DND-41 (cell line): Measurements from ENCODE around the gene COX5A.

Experiments used
- ATAC-seq: fragments of 200-7000 bp; cut with Tn5 transposase; 3 replicates; pipeline ENCODE4 v1.9.1; 2021; ENCODE audit warnings: low read depth; ENCODE audit not compliant: insufficient read depth
- DNase-seq: peaks from one replicate; pipeline ENCODE4 v3.0.0-alpha.2; 2020
- H2AFZ ChIP-seq: 2 replicates; pipeline ENCODE4 v1.6.0; 2012; ENCODE audit warnings: low read depth, low read length
- H3K27ac ChIP-seq: 2 replicates; pipeline ENCODE4 v1.5.1; 2012; ENCODE audit warnings: low read length, inconsistent platforms
- H3K27me3 ChIP-seq: fragments of 200-600 bp; sonication (generic); 2 replicates; pipeline ENCODE4 v1.6.0; 2012; ENCODE audit warnings: low read length, mild to moderate bottlenecking, inconsistent platforms; ENCODE audit not compliant: insufficient read depth, poor library complexity
- H3K36me3 ChIP-seq: 2 replicates; pipeline ENCODE4 v1.5.1; 2012; ENCODE audit warnings: low read length, inconsistent platforms; ENCODE audit not compliant: insufficient read depth
- H3K4me1 ChIP-seq: 2 replicates; pipeline ENCODE4 v1.5.1; 2012; ENCODE audit warnings: mild to moderate bottlenecking, low read length; ENCODE audit not compliant: insufficient read depth
- H3K4me2 ChIP-seq: 2 replicates; pipeline ENCODE4 v1.6.0; 2012; ENCODE audit warnings: mild to moderate bottlenecking, moderate library complexity, low read length, inconsistent platforms; ENCODE audit not compliant: insufficient read depth
- H3K4me3 ChIP-seq, 2 experiments: fragments of 200-600 bp in 1 of 2; shearing (Covaris generic) in 1 of 2; 2 replicates each; pipeline ENCODE4 v1.5.1; 2012 to 2016; ENCODE audit warnings: inconsistent platforms in 2 of 2, low read length in 2 of 2, mild to moderate bottlenecking in 2 of 2, low read depth in 1 of 2, moderate library complexity in 1 of 2
- H3K79me2 ChIP-seq: 2 replicates; pipeline ENCODE4 v1.6.0; 2012; ENCODE audit warnings: low read length, inconsistent platforms; ENCODE audit not compliant: insufficient read depth
- H3K9ac ChIP-seq: 2 replicates; pipeline ENCODE4 v1.6.0; 2012; ENCODE audit warnings: low read depth, mild to moderate bottlenecking, inconsistent platforms, low read length, moderate library complexity
- H3K9me3 ChIP-seq: 2 replicates; pipeline ENCODE4 v1.5.1; 2012; ENCODE audit warnings: low read length, moderate library complexity, mild to moderate bottlenecking, inconsistent platforms; ENCODE audit not compliant: insufficient read depth, severe bottlenecking
- H4K20me1 ChIP-seq: 2 replicates; pipeline ENCODE4 v1.6.0; 2012; ENCODE audit warnings: low read length; ENCODE audit not compliant: insufficient read depth
- EZH2 ChIP-seq: IDR thresholded peaks from 3 replicates; pipeline ENCODE4 v1.6.1; 2012; ENCODE audit warnings: borderline replicate concordance, low read depth, mild to moderate bottlenecking, moderate library complexity, low read length, inconsistent platforms; ENCODE audit not compliant: severe bottlenecking
- TF ChIP-seq, protein P1 (sequence below): IDR thresholded peaks from 2 replicates; pipeline ENCODE4 v1.5.1; 2012; ENCODE audit warnings: borderline replicate concordance, low read length, moderate library complexity, mild to moderate bottlenecking; ENCODE audit not compliant: poor library complexity, severe bottlenecking; ENCODE audit errors: extremely low read depth

The COX5A gene

DNA sequence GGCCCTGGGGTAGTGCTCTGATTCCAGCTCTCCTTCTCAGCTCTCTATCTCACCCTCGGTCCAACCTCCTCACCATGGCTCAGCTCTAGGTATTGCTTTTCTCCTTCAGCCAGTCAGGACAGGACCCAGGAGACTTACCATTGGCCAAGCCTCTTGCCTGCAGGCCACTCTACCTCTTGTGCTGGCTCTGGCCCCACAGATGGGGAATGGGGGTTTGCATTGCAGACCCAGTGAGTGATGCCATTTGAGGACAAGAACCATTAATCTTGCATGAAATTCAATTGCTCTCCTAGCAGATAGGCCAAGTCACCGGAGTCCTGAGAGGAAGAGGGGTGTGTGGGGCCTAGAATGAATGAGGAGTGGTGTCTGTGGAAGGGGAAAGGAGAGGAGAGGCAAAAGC lies 24.8 kb upstream of the COX5A start:
- TF ChIP-seq, protein P1, sequence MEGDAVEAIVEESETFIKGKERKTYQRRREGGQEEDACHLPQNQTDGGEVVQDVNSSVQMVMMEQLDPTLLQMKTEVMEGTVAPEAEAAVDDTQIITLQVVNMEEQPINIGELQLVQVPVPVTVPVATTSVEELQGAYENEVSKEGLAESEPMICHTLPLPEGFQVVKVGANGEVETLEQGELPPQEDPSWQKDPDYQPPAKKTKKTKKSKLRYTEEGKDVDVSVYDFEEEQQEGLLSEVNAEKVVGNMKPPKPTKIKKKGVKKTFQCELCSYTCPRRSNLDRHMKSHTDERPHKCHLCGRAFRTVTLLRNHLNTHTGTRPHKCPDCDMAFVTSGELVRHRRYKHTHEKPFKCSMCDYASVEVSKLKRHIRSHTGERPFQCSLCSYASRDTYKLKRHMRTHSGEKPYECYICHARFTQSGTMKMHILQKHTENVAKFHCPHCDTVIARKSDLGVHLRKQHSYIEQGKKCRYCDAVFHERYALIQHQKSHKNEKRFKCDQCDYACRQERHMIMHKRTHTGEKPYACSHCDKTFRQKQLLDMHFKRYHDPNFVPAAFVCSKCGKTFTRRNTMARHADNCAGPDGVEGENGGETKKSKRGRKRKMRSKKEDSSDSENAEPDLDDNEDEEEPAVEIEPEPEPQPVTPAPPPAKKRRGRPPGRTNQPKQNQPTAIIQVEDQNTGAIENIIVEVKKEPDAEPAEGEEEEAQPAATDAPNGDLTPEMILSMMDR = no peak
- no peak for TF ChIP-seq EZH2
- no peak for ATAC-seq
- H3K9me3 ChIP-seq = no peaks in the 10 kb centered on the region
- DNase-seq = no peak
- no peaks in the 10 kb centered on the region for H3K4me1 ChIP-seq
- no peak overlapping the region for H2AFZ ChIP-seq
- H3K79me2 ChIP-seq = no peaks in the 10 kb centered on the region
- H3K4me2 ChIP-seq = no peak overlapping the region
- H3K27ac ChIP-seq = no peak overlapping the region
- no peaks in the 10 kb centered on the region for H3K36me3 ChIP-seq
- no peaks in the 10 kb centered on the region for H3K27me3 ChIP-seq
- no peaks in the 10 kb centered on the region for H4K20me1 ChIP-seq
- no peak overlapping the region for H3K9ac ChIP-seq
- no peak overlapping the region for H3K4me3 ChIP-seq

DNA sequence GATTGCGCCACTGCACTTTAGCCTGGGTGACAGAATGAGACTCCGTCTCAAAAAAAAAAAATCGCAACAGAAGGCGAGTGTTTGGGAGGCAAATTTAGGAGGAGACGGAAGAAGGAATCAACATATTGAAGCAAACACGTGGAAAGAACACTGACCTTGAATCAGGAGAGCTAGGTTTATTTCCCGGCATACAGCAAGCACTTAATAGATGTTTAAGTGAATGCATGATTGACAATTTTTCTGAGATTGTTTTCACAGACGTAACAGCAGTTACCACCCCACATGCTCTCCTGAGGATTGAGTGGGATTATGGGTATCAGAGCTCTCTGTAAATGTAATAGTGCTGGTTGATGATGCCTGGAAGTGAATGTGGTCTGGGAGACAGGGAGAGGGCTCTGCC lies 24.3 kb upstream of the COX5A start:
- Histone ChIP-seq H4K20me1 (no peaks in the 10 kb centered on the region), H3K79me2 (no peaks in the 10 kb centered on the region), H3K27ac (no peak overlapping the region), H3K36me3 (no peaks in the 10 kb centered on the region), H3K9ac (no peak overlapping the region), H3K4me2 (no peak overlapping the region), H3K4me3 (no peak overlapping the region), H3K9me3 (no peaks in the 10 kb centered on the region), H3K4me1 (no peaks in the 10 kb centered on the region), H3K27me3 (no peaks in the 10 kb centered on the region), H2AFZ (no peak overlapping the region)
- TF ChIP-seq, protein P1 = no peak
- no peak for TF ChIP-seq EZH2
- no peak for DNase-seq
- ATAC-seq = no peak

DNA sequence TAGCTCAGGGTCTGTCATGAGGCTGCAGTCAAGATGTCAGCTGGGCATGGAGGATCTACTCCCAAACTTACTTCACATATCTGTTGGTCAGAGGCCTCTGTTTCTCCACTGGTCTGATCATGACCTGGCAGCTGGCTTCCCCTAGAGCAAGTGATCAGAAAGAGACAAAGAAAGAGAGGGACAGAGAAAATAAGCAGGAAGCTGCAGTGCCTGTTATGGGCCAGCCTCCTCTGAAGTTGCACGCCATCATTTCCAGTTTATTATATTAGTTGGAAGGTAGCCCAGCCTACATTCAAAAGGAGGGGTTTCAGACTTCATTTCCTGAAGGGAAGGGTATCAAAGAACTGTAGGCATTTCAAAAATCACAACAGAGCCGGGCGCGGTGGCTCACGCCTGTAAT lies 23.7 kb upstream of the COX5A start:
- Histone ChIP-seq H3K27ac (no peak overlapping the region), H3K9me3 (no peaks in the 10 kb centered on the region), H3K4me2 (no peak overlapping the region), H3K4me1 (no peaks in the 10 kb centered on the region), H3K4me3 (no peak overlapping the region), H3K27me3 (no peaks in the 10 kb centered on the region), H2AFZ (no peak overlapping the region), H3K79me2 (no peaks in the 10 kb centered on the region), H3K36me3 (no peaks in the 10 kb centered on the region), H3K9ac (no peak overlapping the region), H4K20me1 (no peaks in the 10 kb centered on the region)
- DNase-seq = no peak
- TF ChIP-seq EZH2 = no peak
- TF ChIP-seq, protein P1 = no peak
- no peak for ATAC-seq

DNA sequence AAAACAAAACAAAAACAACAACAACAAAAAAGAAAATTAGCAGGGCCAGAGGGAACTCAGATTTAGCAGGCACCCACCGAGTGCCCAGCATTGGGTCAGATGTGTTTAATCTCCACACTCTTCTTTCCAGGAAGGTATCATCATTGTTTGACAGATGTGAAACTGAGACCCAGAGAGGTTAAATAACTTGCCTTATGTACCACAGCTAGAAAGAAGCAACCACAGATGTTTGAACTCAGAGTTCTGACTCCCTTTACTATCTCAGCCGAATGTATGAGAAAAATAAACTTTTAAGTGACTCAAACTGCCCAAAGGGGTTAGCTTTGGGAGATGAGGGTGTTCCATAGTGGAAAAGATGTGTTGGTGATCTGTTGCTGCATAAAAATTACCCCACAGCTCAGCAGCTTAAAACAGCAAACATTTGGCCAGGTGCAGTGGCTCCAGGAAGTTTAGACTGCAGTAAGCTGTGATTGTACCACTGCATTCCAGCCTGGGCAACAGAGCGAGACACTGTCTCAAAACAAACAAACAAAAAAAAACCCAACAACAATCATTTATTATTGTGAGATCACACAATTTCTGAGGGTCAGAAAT lies 23.2 kb upstream of the COX5A start:
- ATAC-seq (no peak), DNase-seq (no peak)
- H4K20me1 ChIP-seq = no peaks in the 10 kb centered on the region
- no peaks in the 10 kb centered on the region for H3K79me2 ChIP-seq
- no peak overlapping the region for H3K4me3 ChIP-seq
- H2AFZ ChIP-seq = no peak overlapping the region
- H3K27ac ChIP-seq = no peak overlapping the region
- TF ChIP-seq EZH2 = no peak
- TF ChIP-seq, protein P1 = no peak
- H3K27me3 ChIP-seq = no peaks in the 10 kb centered on the region
- no peak overlapping the region for H3K9ac ChIP-seq
- H3K4me2 ChIP-seq = no peak overlapping the region
- H3K9me3 ChIP-seq = no peaks in the 10 kb centered on the region
- H3K4me1 ChIP-seq = no peaks in the 10 kb centered on the region
- H3K36me3 ChIP-seq = no peaks in the 10 kb centered on the region
